Stimulated activated CD8-positive, alpha-beta memory T cell treated with anti-CD3 and anti-CD28 coated beads, Interleukin-2, amount 100 ng/mL, for 48 hours (primary cell): ENCODE results near the gene CHL1.

Experiments
- DNase-seq, 2 donors: peaks; one replicate each; pipeline ENCODE4 v3.0.0-alpha.2; 2020; ENCODE audit warnings: low read depth in 2 of 2

Gene CHL1

DNA sequence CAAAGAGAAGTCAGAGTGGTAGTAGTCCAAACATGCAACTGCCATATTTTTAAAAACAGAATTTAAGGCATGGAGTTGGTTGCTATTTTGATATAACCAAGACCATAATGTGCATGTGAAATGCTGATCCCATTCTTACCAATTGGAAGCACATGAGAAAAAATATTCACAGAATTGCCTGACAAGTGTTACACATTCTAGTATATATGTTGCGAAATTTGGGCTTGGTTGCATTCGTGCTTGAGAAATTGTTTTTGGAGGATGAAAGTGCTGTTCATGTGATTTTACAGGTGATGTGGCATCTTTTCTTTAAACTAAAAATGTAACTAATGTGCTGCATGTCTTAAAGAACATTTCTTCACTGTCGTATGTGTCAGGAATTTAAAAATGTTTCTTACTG is 199.7 kb downstream of the CHL1 start:
- DNase-seq, result no peak

DNA sequence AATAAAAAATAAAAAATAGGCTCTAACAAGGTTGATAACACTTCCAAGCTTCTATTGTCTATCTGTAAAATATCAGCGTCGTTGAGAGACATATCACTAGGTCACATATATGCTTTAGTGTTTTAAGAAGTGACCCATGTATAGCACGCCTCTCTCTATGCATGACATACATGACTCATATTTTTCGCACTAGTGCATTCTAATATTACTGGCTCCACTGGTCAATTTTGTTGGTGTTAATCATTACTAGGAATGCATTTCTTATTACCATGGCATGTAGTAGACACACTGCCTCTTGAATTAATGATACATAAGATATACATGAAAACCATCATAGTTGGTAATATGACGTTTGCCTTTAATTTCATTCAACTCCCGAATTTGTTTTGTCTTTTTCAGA is 203.1 kb downstream of the CHL1 start:
- DNase-seq, result no peak

DNA sequence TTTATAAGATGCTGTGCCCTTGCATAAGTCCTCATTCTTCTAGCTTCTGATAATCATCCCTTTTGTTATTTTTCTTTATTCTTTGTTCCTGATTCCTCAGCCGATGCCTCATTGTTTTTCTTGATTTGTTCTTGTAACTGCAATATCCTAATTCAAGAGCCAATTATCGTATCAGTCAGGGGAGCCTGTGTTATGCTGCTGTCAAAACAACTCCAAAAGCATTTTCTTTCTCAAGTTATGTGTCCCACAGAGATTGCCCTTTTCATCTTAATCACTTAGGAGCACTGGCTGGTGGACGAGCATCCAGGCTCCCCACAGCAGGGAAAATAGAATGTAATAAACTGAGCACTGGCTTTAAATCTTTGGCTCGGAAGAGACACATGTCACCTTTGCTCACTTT is 207.3 kb downstream of the CHL1 start:
- DNase-seq, result no peak

DNA sequence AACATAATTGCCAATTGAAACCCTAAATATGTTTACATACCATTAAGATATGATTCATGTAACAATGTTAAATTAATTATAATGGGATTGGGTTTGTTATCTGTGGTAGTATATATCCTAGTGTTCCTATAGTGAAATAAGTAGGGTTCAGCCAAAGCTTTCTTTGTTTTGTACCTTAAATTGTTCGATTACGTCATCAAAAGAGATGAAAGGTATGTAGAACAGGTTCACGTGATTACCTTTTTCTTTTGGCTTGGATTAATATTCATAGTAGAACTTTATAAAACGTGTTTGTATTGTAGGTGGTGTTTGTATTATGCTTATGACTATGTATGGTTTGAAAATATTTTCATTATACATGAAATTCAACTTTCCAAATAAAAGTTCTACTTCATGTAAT is 212.4 kb downstream of the CHL1 start:
- DNase-seq, result no peak

- no peak for DNase-seq
Measured at GRCh38 chr3:411226-411625, 214.7 kb downstream of the CHL1 start.

GRCh38 chr3:414063-414462 is 217.5 kb downstream of the CHL1 start:
- no peak for DNase-seq

- DNase-seq, result no peak
Measured at GRCh38 chr3:418239-418929, 221.8 kb downstream of the CHL1 start.

- DNase-seq, result no peak
Measured at GRCh38 chr3:420584-420983, 224.0 kb downstream of the CHL1 start.

- no peak for DNase-seq
Measured at GRCh38 chr3:425079-425478, 228.5 kb downstream of the CHL1 start.

GRCh38 chr3:426072-426471 is 229.5 kb downstream of the CHL1 start:
- DNase-seq, result no peak

DNA sequence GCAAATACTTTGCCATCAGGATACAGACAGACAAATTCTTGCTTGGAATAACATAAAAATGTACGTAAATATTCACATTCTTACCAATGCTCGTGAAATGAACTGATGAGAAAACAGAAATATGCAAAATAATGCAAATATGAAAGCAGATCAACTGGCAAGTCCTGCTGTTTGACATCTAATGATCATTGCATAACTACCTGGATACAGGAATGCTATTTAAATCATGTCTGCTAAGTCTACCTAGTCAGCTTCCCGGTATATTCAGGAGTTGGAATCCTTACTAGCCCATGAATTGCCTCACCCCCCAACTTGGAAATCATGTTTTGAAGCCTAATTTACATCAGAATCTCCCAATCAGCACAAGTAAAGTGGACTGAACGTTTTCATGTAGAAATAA is 230.6 kb downstream of the CHL1 start:
- DNase-seq, result no peak

DNA sequence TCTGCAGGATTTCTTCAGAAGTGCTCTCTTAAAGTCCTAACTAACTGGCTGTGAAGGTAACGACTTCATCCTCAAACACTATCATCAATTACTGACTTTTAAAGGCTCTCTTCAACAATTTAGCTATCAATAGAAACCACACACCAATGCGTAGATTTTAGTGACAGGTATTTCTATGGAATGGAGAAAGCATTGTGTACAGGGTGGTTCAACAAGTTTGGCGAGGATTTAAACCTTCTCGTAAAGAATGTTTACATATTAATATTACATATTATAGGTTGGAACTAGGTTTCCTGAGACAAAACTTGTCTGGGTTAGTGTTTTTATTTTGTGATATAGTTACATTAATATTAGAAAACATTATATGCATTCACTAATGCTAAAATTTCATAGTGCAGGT is 233.6 kb downstream of the CHL1 start:
- no peak for DNase-seq

- no peak for DNase-seq
Measured at GRCh38 chr3:435161-435560, 238.6 kb downstream of the CHL1 start.

- DNase-seq, result no peak
Measured at GRCh38 chr3:436053-436452, 239.5 kb downstream of the CHL1 start.

- no peak for DNase-seq
Measured at GRCh38 chr3:440826-441225, 244.3 kb downstream of the CHL1 start.

- no peak for DNase-seq
Measured at GRCh38 chr3:445960-446359, 249.4 kb downstream of the CHL1 start.

- no peak for DNase-seq
Measured at GRCh38 chr3:447671-448070, 251.1 kb downstream of the CHL1 start.

DNA sequence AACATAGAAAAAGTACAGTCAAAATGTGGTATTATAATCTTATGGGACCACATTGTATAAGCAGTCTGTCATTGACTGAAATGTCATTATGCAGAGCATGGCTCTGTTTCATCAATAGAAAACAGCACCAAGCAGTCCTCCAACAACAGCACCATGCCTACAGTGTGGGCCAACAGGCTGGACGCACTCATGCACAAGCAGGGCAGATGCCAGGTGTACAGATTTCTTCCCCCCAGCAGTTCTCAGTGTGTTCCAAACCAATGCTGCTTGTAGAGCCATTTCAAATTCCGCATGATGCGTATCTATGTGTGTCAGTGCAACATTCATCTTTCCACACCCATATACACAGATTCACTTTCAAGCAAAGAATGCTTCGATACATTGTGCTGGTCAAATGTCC is 253.1 kb downstream of the CHL1 start:
- no peak for DNase-seq

DNA sequence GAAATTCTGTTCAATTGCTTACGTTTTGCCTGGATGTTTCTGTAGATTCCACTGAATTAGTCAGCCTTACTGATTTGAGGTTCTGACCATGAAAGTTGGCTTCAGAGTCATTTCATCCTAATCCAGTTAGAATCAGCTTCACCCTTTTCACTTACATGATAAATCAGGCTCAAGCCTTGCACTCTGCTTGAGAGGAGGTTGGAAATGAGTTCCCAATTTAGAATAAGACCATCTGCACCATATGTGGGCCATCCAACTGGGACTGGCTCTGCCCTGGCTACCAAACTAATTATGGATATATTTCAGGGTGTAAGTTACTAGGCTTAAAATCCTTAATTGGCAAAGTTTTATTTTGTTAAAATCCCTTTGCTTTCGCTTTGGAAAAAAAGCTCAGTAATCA is 255.7 kb downstream of the CHL1 start:
- DNase-seq, result no peak

DNA sequence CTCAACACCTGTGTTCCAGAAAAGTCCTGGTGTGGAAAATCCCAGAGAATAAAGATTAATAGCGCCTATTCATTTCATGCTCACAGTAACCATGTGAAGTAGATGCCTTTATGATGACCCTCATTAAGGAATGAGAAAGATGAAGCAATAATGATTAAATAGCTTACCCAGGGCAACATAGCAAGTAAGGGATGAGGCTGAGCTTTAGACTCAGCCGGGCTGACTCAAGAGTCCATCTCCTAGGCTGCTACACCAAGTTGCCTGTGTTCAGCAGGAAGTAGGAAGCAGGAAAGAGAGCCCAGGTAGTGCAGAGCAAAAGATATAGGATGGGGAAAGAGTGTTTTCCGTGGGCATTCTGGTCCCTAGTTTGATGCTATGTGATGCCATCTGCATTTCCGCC is 256.5 kb downstream of the CHL1 start:
- DNase-seq, result no peak

- DNase-seq, result no peak
Measured at GRCh38 chr3:454986-455385, 258.4 kb downstream of the CHL1 start.

DNA sequence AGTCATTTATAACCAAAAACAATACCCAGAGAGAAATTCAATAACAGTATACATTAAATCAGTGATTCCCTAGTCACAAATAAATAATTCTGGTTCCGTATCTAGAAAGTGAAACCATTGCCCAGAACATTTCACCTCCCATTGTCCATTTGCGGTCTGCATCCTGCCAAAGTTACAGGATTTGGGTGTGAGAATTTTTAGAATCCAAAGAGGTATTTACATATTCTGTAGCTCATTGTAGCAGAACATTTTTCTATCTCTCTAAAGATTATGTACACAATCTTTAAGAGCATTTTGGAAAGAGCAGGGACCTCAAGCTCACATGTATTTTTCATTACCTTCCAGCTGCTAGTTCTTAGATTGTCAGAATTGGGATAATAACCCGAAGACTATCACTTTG is 261.6 kb downstream of the CHL1 start:
- no peak for DNase-seq

- no peak for DNase-seq
Measured at GRCh38 chr3:458653-459310, 262.2 kb downstream of the CHL1 start.
